ENCODE results near the gene ITIH3. TPM values are rescaled to one million over a fixed set of nuclear protein-coding genes. Genes with fewer than 3 reads are reported as not detected.

The ITIH3 gene
- total and polyA plus RNA-seq, 7 donors, result 0.18 to 0.77 (median 0.29) TPM; not detected in 2

DNA sequence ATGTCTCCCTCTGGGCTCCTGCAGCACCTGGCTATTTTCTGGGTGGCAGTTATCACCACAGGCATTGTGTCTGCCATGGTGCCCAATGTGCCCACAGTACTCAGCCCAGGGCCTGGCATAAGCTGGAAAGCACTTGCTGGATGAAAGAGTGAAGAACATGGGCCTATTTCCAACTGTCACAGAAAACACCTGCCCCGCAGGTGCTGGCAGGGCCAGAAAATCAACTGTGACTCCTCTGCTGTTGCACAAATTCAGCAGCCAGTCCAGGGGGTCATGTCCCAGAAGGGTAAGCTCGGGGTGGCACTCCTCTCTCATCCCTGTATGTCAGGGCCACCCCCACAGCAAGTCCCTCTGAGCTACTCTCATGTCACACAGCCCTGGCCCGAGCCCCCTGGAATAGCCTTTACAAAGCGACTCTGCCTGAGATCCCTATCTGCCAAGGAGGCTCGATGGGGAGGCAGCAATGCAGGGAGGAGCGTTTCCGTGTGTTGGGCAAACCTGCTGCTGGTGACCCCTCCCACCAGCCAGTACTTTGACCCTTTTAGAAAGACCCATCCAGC lies 16.9 kb downstream of the ITIH3 start:
- WGBS, 3 donors, result 58 to 70% (median 59%) methylated on average over 7 of the region's 7 CpGs
- Histone ChIP-seq H3K4me3 (no peak overlapping the region), H3K36me3 (ENCODE audit: insufficient read depth in 1 of 2, low read depth in 1 of 2) (peaks cover 0 to 37% of the 10 kb centered on the region in 2 donors), H3K9me3 (no peaks in the 10 kb centered on the region), H3K4me1 (no peaks in the 10 kb centered on the region), H3K27ac (peak overlapping the region; percentile 4), H3K27me3 (ENCODE audit: insufficient read depth in 3 of 3, low read length in 2 of 3) (no peaks in the 10 kb centered on the region)
- no peak for DNase-seq
- ATAC-seq, result peak in 3 of 4 donors; percentile 11 to 31 (median 14)
- intact Hi-C loops (cut with DNase I), result no loop called here
- TF ChIP-seq CTCF (IDR thresholded peaks at IDR 0.05), result no peak

DNA sequence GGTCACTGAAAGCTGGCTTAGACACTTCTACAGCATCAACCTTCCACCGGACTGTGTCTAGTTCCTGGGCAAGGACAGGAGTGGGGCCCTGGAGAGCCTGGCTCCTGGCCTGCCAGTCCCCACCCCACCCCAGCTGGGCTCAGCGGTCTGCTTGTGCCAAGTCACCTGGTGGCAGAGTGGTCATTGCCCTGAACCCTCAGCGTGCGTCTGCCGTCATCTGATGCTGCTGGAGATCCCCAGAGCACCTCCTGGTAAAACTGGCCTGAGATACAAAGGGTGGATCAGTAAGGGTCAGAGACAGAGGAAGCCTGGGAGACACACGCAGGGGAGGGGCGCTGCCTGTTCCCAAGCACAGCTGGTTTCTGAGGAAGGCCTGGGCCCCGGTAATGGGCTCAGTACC lies 19.2 kb downstream of the ITIH3 start:
- 41 to 73% (median 56%) methylated on average over 8 of the region's 8 CpGs for WGBS, 3 donors
- TF ChIP-seq CTCF (IDR thresholded peaks at IDR 0.05), result no peak
- DNase-seq, result no peak
- Histone ChIP-seq H3K27ac (no peak overlapping the region), H3K36me3 (ENCODE audit: insufficient read depth in 1 of 2, low read depth in 1 of 2) (peaks cover 0 to 60% of the 10 kb centered on the region in 2 donors), H3K9me3 (no peaks in the 10 kb centered on the region), H3K4me1 (no peaks in the 10 kb centered on the region), H3K4me3 (no peak overlapping the region), H3K27me3 (ENCODE audit: insufficient read depth in 3 of 3, low read length in 2 of 3) (no peaks in the 10 kb centered on the region)
- no peak for ATAC-seq
- intact Hi-C loops (cut with DNase I), result no loop called here

- ATAC-seq, result no peak
- no peak for DNase-seq
- peaks cover 0 to 84% of the 10 kb centered on the region in 2 donors for H3K36me3 ChIP-seq (ENCODE audit: insufficient read depth in 1 of 2, low read depth in 1 of 2)
- H3K27me3 ChIP-seq (ENCODE audit: insufficient read depth in 3 of 3, low read length in 2 of 3), result no peaks in the 10 kb centered on the region
- TF ChIP-seq CTCF (IDR thresholded peaks at IDR 0.05), result no peak
- H3K4me3 ChIP-seq, result no peak overlapping the region
- intact Hi-C loops (cut with DNase I), result no loop called here
- H3K27ac ChIP-seq, result no peak overlapping the region
- H3K4me1 ChIP-seq, result no peaks in the 10 kb centered on the region
- 85 to 86% (median 85%) methylated on average over 6 of the region's 6 CpGs for WGBS, 3 donors
- no peaks in the 10 kb centered on the region for H3K9me3 ChIP-seq
Measured at GRCh38 chr3:52816199-52816598, 21.6 kb downstream of the ITIH3 start.

- Histone ChIP-seq H3K9me3 (no peaks in the 10 kb centered on the region), H3K36me3 (ENCODE audit: insufficient read depth in 1 of 2, low read depth in 1 of 2) (peaks cover 0 to 88% of the 10 kb centered on the region in 2 donors), H3K4me3 (no peak overlapping the region), H3K4me1 (no peaks in the 10 kb centered on the region), H3K27ac (no peak overlapping the region), H3K27me3 (ENCODE audit: insufficient read depth in 3 of 3, low read length in 2 of 3) (no peaks in the 10 kb centered on the region)
- intact Hi-C loops (cut with DNase I), result no loop called here
- 87 to 94% (median 94%) methylated on average over 10 of the region's 10 CpGs for WGBS, 3 donors
- ATAC-seq, result no peak
- no peak for TF ChIP-seq CTCF (IDR thresholded peaks at IDR 0.05)
- DNase-seq, result no peak
Measured at GRCh38 chr3:52816654-52817053, 22.1 kb downstream of the ITIH3 start.

GRCh38 chr3:52817221-52817620 lies 22.6 kb downstream of the ITIH3 start:
- intact Hi-C loops (cut with DNase I), result no loop called here
- no peaks in the 10 kb centered on the region for H3K9me3 ChIP-seq
- H3K27ac ChIP-seq, result no peak overlapping the region
- DNase-seq (no peak), ATAC-seq (no peak)
- TF ChIP-seq CTCF (IDR thresholded peaks at IDR 0.05), result no peak
- H3K27me3 ChIP-seq (ENCODE audit: insufficient read depth in 3 of 3, low read length in 2 of 3), result no peaks in the 10 kb centered on the region
- H3K4me1 ChIP-seq, result no peaks in the 10 kb centered on the region
- H3K4me3 ChIP-seq, result no peak overlapping the region
- peaks cover 0 to 93% of the 10 kb centered on the region in 2 donors for H3K36me3 ChIP-seq (ENCODE audit: insufficient read depth in 1 of 2, low read depth in 1 of 2)
- 93 to 95% (median 94%) methylated on average over 10 of the region's 10 CpGs for WGBS, 3 donors

Measured in psoas muscle (tissue), 8 donors.